GM19351 (cell line): ENCODE data around the gene DUS1L.

Experiments used
- ATAC-seq: cut with Tn5 transposase; IDR thresholded peaks from one replicate; pipeline ENCODE4 v1.9.1; 2021; ENCODE audit warnings: mild to moderate bottlenecking, moderate library complexity; ENCODE audit not compliant: unreplicated experiment

Gene DUS1L

GRCh38 chr17:82016061-82016874 is 49.3 kb downstream of the DUS1L start:
- no peak for ATAC-seq

GRCh38 chr17:82015311-82015971 is 50.2 kb downstream of the DUS1L start:
- no peak for ATAC-seq

GRCh38 chr17:82014971-82015310 is 50.7 kb downstream of the DUS1L start:
- ATAC-seq = no peak

- ATAC-seq = no peak
Measured at GRCh38 chr17:82014432-82014831, 51.2 kb downstream of the DUS1L start.

GRCh38 chr17:82013772-82014321 is 51.8 kb downstream of the DUS1L start:
- ATAC-seq = no peak

GRCh38 chr17:82013341-82013740 is 52.3 kb downstream of the DUS1L start:
- ATAC-seq = no peak

GRCh38 chr17:82012640-82013295 is 52.8 kb downstream of the DUS1L start:
- no peak for ATAC-seq

- ATAC-seq = no peak
Measured at GRCh38 chr17:82012261-82012639, 53.4 kb downstream of the DUS1L start.

GRCh38 chr17:82011617-82012187 is 53.9 kb downstream of the DUS1L start:
- ATAC-seq = no peak

GRCh38 chr17:82010575-82011525 is 54.8 kb downstream of the DUS1L start:
- ATAC-seq = no peak

GRCh38 chr17:82009413-82009812 is 56.2 kb downstream of the DUS1L start:
- ATAC-seq = no peak

GRCh38 chr17:82008941-82009405 is 56.6 kb downstream of the DUS1L start:
- no peak for ATAC-seq

GRCh38 chr17:82008258-82008940 is 57.2 kb downstream of the DUS1L start:
- ATAC-seq = no peak
